Stimulated activated CD4-positive, alpha-beta T cell treated with anti-CD3 and anti-CD28 coated beads, Interleukin-1b, Interleukin-23, amount 100 ng/mL, for 48 hours (primary cell): ENCODE measurements around the gene ADAM10.

Source experiments
- DNase-seq: peaks from one replicate; pipeline ENCODE4 v3.0.0-alpha.2; 2020

Gene ADAM10

GRCh38 chr15:58715266-58715917, 34.1 kb downstream of the ADAM10 start:
- no peak for DNase-seq

GRCh38 chr15:58710701-58711100, 38.8 kb downstream of the ADAM10 start:
- no peak for DNase-seq

GRCh38 chr15:58707397-58707796, 42.1 kb downstream of the ADAM10 start:
- DNase-seq, result no peak

GRCh38 chr15:58705105-58705504, 44.4 kb downstream of the ADAM10 start:
- no peak for DNase-seq

GRCh38 chr15:58704155-58704865, 45.2 kb downstream of the ADAM10 start:
- no peak for DNase-seq

- no peak for DNase-seq
Measured at GRCh38 chr15:58703610-58704009, 45.9 kb downstream of the ADAM10 start.

- DNase-seq, result no peak
Measured at GRCh38 chr15:58702233-58702632, 47.3 kb downstream of the ADAM10 start.

GRCh38 chr15:58701376-58701775, 48.1 kb downstream of the ADAM10 start:
- DNase-seq, result no peak

GRCh38 chr15:58699769-58700168, 49.7 kb downstream of the ADAM10 start:
- no peak for DNase-seq

- no peak for DNase-seq
Measured at GRCh38 chr15:58698887-58699641, 50.4 kb downstream of the ADAM10 start.

- no peak for DNase-seq
Measured at GRCh38 chr15:58697220-58697619, 52.3 kb downstream of the ADAM10 start.

- no peak for DNase-seq
Measured at GRCh38 chr15:58696738-58697137, 52.8 kb downstream of the ADAM10 start.

- DNase-seq, result no peak
Measured at GRCh38 chr15:58694641-58695398, 54.7 kb downstream of the ADAM10 start.

- no peak for DNase-seq
Measured at GRCh38 chr15:58690703-58691102, 58.8 kb downstream of the ADAM10 start.

GRCh38 chr15:58689646-58690045, 59.9 kb downstream of the ADAM10 start:
- no peak for DNase-seq

GRCh38 chr15:58686286-58686685, 63.2 kb downstream of the ADAM10 start:
- DNase-seq, result no peak

GRCh38 chr15:58684751-58685150, 64.8 kb downstream of the ADAM10 start:
- DNase-seq, result no peak

- no peak for DNase-seq
Measured at GRCh38 chr15:58684036-58684710, 65.3 kb downstream of the ADAM10 start.

- no peak for DNase-seq
Measured at GRCh38 chr15:58682234-58682633, 67.3 kb downstream of the ADAM10 start.

GRCh38 chr15:58678683-58679082, 70.8 kb downstream of the ADAM10 start:
- DNase-seq, result no peak

- DNase-seq, result no peak
Measured at GRCh38 chr15:58677426-58677825, 72.1 kb downstream of the ADAM10 start.

- no peak for DNase-seq
Measured at GRCh38 chr15:58676766-58677165, 72.7 kb downstream of the ADAM10 start.

GRCh38 chr15:58671186-58671585, 78.3 kb downstream of the ADAM10 start:
- no peak for DNase-seq
